Subcutaneous abdominal adipose tissue (tissue), 5 donors: ENCODE results near the gene PPP1R16B.

Experiments used
- H3K27ac ChIP-seq: one replicate; pipeline ENCODE4 v1.7.0; 2013; ENCODE audit warnings: low read depth, mild to moderate bottlenecking, inconsistent platforms, low read length, moderate library complexity
- H3K27me3 ChIP-seq, 5 donors: one replicate each; pipeline ENCODE4 v1.7.0; 2013; ENCODE audit warnings: low read length in 5 of 5, inconsistent platforms in 1 of 5; ENCODE audit not compliant: control insufficient read depth in 5 of 5, insufficient read depth in 4 of 5
- H3K36me3 ChIP-seq, 5 donors: one replicate each; pipeline ENCODE4 v1.7.0; 2013; ENCODE audit warnings: low read length in 5 of 5; ENCODE audit not compliant: control insufficient read depth in 5 of 5, insufficient read depth in 5 of 5
- H3K4me1 ChIP-seq, 5 donors: one replicate each; pipeline ENCODE4 v1.7.0; 2013; ENCODE audit warnings: low read length in 5 of 5, mild to moderate bottlenecking in 3 of 5, moderate library complexity in 1 of 5; ENCODE audit not compliant: control insufficient read depth in 5 of 5, insufficient read depth in 5 of 5
- H3K4me3 ChIP-seq, 5 donors: one replicate each; pipeline ENCODE4 v1.7.0; 2013; ENCODE audit warnings: low read length in 5 of 5, low read depth in 1 of 5
- H3K9ac ChIP-seq, 5 donors: one replicate each; pipeline ENCODE4 v1.7.0; 2013; ENCODE audit warnings: low read length in 5 of 5, mild to moderate bottlenecking in 4 of 5, moderate library complexity in 3 of 5
- H3K9me3 ChIP-seq, 5 donors: one replicate each; pipeline ENCODE4 v1.7.0; 2013; ENCODE audit warnings: low read length in 5 of 5; ENCODE audit not compliant: control insufficient read depth in 5 of 5
- donor health status: healthy.
- donor health status: healthy.
- donor health status: healthy.
- donor health status: healthy.
- donor health status: healthy.

Gene PPP1R16B

GRCh38 chr20:38805502-38805957 is at the start of gene PPP1R16B:
Gene PPP1R16B, plus strand, starts transcription at chr20:38805697. Its CDS starts 30,229 bp downstream, at chr20:38835926.
- H3K4me1 ChIP-seq = peaks cover 0 to 62% (median 27%) of the 10 kb centered on the region in 5 donors
- H3K27ac ChIP-seq = peak within 1 kb of the TSS; percentile 62
- peak within 1 kb of the TSS in 4 of 5 donors; percentile 60 to 76 (median 72) for H3K4me3 ChIP-seq
- H3K36me3 ChIP-seq = peaks cover 0 to 2% (median 0%) of the 10 kb centered on the region in 5 donors
- peaks cover 16 to 40% (median 27%) of the 10 kb centered on the region in 5 donors for H3K27me3 ChIP-seq
- no peaks in the 10 kb centered on the region for H3K9me3 ChIP-seq
- peak within 1 kb of the TSS in 3 of 5 donors; percentile 17 to 73 (median 56) for H3K9ac ChIP-seq

DNA sequence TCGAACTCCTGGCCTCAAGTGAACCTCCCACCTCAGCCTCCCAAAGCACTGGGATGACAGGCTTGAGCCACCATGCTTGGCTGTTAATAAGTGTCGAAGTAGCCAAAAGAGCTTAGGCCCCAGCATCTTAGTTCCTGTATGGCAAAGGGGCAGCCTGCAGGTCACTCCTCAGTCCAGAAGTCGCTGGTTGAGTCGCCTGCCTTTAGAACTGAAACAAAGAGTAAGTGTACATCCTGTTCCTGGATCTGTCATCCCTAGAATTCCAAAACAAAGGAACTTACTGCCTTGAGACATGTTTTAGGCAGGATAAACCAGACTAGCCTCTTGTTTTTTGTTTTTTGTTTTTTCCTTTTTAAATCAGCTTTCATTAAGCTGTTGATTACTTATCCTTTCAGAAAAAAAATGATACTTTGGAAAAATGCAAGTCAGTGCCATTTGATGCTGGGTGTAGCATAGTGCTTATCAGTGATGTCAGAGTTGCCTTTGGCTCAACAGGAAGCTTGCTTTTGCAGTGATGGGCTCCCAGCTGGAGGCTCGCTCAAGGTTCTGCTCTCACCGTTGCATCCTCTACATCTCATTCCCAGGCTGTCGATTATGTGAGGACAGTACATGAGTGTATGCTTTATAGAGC is 48.2 kb upstream of the PPP1R16B start:
- Histone ChIP-seq H3K27me3 (no peaks in the 10 kb centered on the region), H3K27ac (no peak overlapping the region), H3K9me3 (no peaks in the 10 kb centered on the region), H3K36me3 (peaks cover 46 to 81% (median 64%) of the 10 kb centered on the region in 5 donors), H3K4me3 (no peak overlapping the region), H3K4me1 (peaks cover 0 to 11% (median 0%) of the 10 kb centered on the region in 5 donors), H3K9ac (no peak overlapping the region)

GRCh38 chr20:38759106-38759505 is 46.4 kb upstream of the PPP1R16B start:
- Histone ChIP-seq H3K4me3 (no peak overlapping the region), H3K27me3 (no peaks in the 10 kb centered on the region), H3K9ac (no peak overlapping the region), H3K4me1 (peaks cover 0 to 11% (median 0%) of the 10 kb centered on the region in 5 donors), H3K27ac (no peak overlapping the region), H3K9me3 (no peaks in the 10 kb centered on the region), H3K36me3 (peaks cover 52 to 91% (median 81%) of the 10 kb centered on the region in 5 donors)

GRCh38 chr20:38760978-38761377 is 44.5 kb upstream of the PPP1R16B start:
- Histone ChIP-seq H3K36me3 (peaks cover 54 to 96% (median 84%) of the 10 kb centered on the region in 5 donors), H3K27me3 (no peaks in the 10 kb centered on the region), H3K9me3 (no peaks in the 10 kb centered on the region), H3K9ac (no peak overlapping the region), H3K4me1 (peaks cover 0 to 11% (median 0%) of the 10 kb centered on the region in 5 donors), H3K27ac (no peak overlapping the region), H3K4me3 (no peak overlapping the region)

DNA sequence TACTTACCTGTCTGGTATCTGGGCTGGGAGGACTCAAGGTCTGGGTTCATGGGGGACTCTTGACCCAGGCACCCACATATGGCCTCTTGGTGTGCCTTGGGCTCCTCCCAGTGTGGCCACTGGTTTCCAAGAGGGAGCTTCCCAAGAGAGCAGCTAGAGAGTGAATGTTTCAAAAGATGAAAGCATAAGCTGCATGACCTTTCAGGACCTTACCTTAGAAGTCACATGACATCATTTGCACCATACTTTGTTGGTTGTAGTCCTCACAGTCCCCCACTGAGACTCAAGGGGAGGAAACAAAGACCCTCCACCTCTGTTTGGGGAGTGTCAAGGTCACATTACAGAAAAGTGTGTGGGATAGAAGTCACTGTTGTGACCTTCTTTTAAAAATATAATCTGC is 43.3 kb upstream of the PPP1R16B start:
- Histone ChIP-seq H3K36me3 (peaks cover 59 to 94% (median 84%) of the 10 kb centered on the region in 5 donors), H3K9me3 (no peaks in the 10 kb centered on the region), H3K27me3 (no peaks in the 10 kb centered on the region), H3K27ac (no peak overlapping the region), H3K9ac (no peak overlapping the region), H3K4me1 (peaks cover 0 to 8% (median 0%) of the 10 kb centered on the region in 5 donors), H3K4me3 (no peak overlapping the region)

DNA sequence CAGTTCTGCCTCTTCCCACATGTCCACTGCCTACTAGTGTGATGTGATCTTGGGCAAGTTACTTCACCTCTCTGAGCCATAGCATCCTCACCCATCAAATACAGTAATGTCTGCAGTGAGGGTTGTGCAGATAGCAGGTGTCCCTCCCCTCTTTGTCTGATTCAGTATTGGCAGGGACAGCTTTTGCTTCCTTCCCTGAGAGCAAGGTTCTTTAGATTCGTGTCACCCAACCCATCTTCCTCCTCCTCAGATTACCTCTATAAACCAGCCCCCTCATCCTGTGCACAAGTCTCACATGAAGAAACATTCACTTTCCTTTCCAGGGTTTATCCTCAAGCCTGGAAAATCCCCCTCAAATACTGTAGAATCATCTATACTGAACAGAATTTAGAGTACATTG is 41.9 kb upstream of the PPP1R16B start:
- Histone ChIP-seq H3K9me3 (no peaks in the 10 kb centered on the region), H3K9ac (no peak overlapping the region), H3K36me3 (peaks cover 54 to 95% (median 89%) of the 10 kb centered on the region in 5 donors), H3K4me1 (no peaks in the 10 kb centered on the region), H3K27me3 (no peaks in the 10 kb centered on the region), H3K27ac (no peak overlapping the region), H3K4me3 (no peak overlapping the region)

GRCh38 chr20:38764567-38765318 is 40.8 kb upstream of the PPP1R16B start:
- H3K4me1 ChIP-seq = no peaks in the 10 kb centered on the region
- no peaks in the 10 kb centered on the region for H3K9me3 ChIP-seq
- peaks cover 45 to 95% (median 89%) of the 10 kb centered on the region in 5 donors for H3K36me3 ChIP-seq
- no peak overlapping the region for H3K27ac ChIP-seq
- H3K9ac ChIP-seq = no peak overlapping the region
- no peak overlapping the region for H3K4me3 ChIP-seq
- no peaks in the 10 kb centered on the region for H3K27me3 ChIP-seq

DNA sequence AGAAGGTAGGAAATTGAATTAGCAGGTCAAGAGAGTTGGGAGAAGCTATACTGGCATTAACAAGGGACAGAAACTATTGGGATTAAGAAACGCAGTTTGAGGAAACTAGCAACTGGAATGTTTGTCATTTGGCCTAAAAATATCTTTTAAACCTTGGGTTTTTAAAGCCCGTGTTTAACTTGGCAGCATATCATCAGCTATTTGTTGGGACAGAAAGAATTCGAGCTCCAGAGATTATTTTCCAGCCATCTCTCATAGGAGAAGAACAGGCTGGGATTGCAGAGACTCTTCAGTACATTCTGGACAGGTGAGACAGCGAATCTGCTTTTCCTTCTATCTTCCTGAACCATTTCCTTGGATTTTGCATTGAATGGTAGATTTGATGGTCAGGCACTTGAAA is 39.4 kb upstream of the PPP1R16B start:
- H3K27ac ChIP-seq = no peak overlapping the region
- H3K36me3 ChIP-seq = peaks cover 38 to 96% (median 91%) of the 10 kb centered on the region in 5 donors
- no peak overlapping the region for H3K4me3 ChIP-seq

GRCh38 chr20:38769376-38770295 is 35.9 kb upstream of the PPP1R16B start:
- Histone ChIP-seq H3K4me3 (no peak overlapping the region), H3K4me1 (no peaks in the 10 kb centered on the region), H3K36me3 (peaks cover 30 to 92% (median 89%) of the 10 kb centered on the region in 5 donors), H3K9me3 (no peaks in the 10 kb centered on the region), H3K9ac (no peak overlapping the region), H3K27ac (no peak overlapping the region), H3K27me3 (no peaks in the 10 kb centered on the region)

More for the DNA sequence above, 39.4 kb upstream of the PPP1R16B start:
- Histone ChIP-seq H3K9me3 (no peaks in the 10 kb centered on the region), H3K27me3 (no peaks in the 10 kb centered on the region), H3K9ac (no peak overlapping the region), H3K4me1 (no peaks in the 10 kb centered on the region)
